Lower leg skin (tissue), 3 donors: ENCODE results near the gene FAM118B.

Source experiments
- CTCF ChIP-seq, 3 donors: fragments of 450-650 bp; IDR thresholded peaks; one replicate each; pipeline ENCODE4 v1.5.1; 2016; ENCODE audit warnings: antibody characterized with exemption in 3 of 3, mild to moderate bottlenecking in 3 of 3, moderate library complexity in 2 of 3
- POLR2A ChIP-seq, 2 donors: fragments of 450-650 bp; IDR thresholded peaks; one replicate each; pipeline ENCODE4 v1.6.1; 2016 to 2017; ENCODE audit warnings: antibody characterized with exemption in 2 of 2, mild to moderate bottlenecking in 1 of 2, moderate library complexity in 1 of 2

GRCh38 chr11:126293726-126294125 lies 82.1 kb downstream of the FAM118B start:
- TF ChIP-seq POLR2A (IDR thresholded peaks at IDR 0.05) = no peak
- TF ChIP-seq CTCF (IDR thresholded peaks at IDR 0.05) = no peak
